GM12878 (cell line): Measurements from ENCODE around the gene TSC2. TPM values are rescaled to one million over a fixed set of nuclear protein-coding genes. Genes with fewer than 3 reads are reported as not detected.

Experiments
- ATAC-seq: fragments of 200-7000 bp; cut with Tn5 transposase; 3 replicates; pipeline ENCODE4 v1.9.1; 2020; ENCODE audit warnings: mild to moderate bottlenecking, moderate library complexity
- BruUV-seq: library from RNA; stranded (reverse); fragments of 400-500 nt; replicated peaks from 2 replicates; lab custom pipeline; 2021; lab: Mats Ljungman, UMichigan
- CTCF ChIA-PET: fragments of 300-600 bp; sonication (Branson Sonifier 250); formaldehyde crosslinking; extraction: SDS; loops from one replicate; lab custom pipeline; 2021; ENCODE audit warnings: inconsistent platforms; lab: Yijun Ruan, JAX
- POLR2A ChIA-PET: fragments of 350-600 bp; formaldehyde crosslinking; extraction: SDS; loops from one replicate; lab custom pipeline; 2021; ENCODE audit warnings: inconsistent platforms; lab: Charles Lee
- RAD21 ChIA-PET: fragments of 300-600 bp; sonication (Branson Sonifier 250); formaldehyde crosslinking; loops from one replicate; lab custom pipeline; 2023; ENCODE audit warnings: antibody characterized with exemption; ENCODE audit not compliant: unreplicated experiment; lab: Charles Lee
- SMC1A ChIA-PET: fragments of 300-600 bp; sonication (Branson Sonifier 250); formaldehyde crosslinking; loops from one replicate; lab custom pipeline; 2023; ENCODE audit not compliant: unreplicated experiment, uncharacterized antibody; lab: Charles Lee
- DNase-seq: peaks from one replicate; pipeline ENCODE4 v3.0.0-alpha.2; 2011; ENCODE audit warnings: low read depth, low spot score
- FAIRE-seq: peaks from 3 replicates; lab custom pipeline; 2011; peaks lifted over from hg19 to GRCh38; lab: Jason Lieb, UNC
- H2AFZ ChIP-seq: 2 replicates; pipeline ENCODE4 v1.6.0; 2011; ENCODE audit warnings: low read depth, low read length, control low read depth; ENCODE audit not compliant: control insufficient read depth
- H3K27ac ChIP-seq: 2 replicates; pipeline ENCODE4 v1.5.1; 2011; ENCODE audit warnings: control low read depth; ENCODE audit not compliant: control insufficient read depth, insufficient read depth
- H3K27me3 ChIP-seq, 2 experiments: replicated peaks in 1 of 2; 2 replicates each; pipeline versions ENCODE4 v1.6.0 to v1.6.1; 2011; ENCODE audit warnings: low read length in 1 of 2; ENCODE audit not compliant: control insufficient read depth in 2 of 2, insufficient read depth in 2 of 2
- H3K36me3 ChIP-seq, 2 experiments: 2 replicates each; pipeline ENCODE4 v1.5.1; 2011; ENCODE audit warnings: low read length in 1 of 2; ENCODE audit not compliant: control insufficient read depth in 2 of 2, insufficient read depth in 2 of 2
- H3K4me1 ChIP-seq: 2 replicates; pipeline ENCODE4 v1.6.1; 2011; ENCODE audit warnings: mild to moderate bottlenecking, low read length, moderate library complexity, mixed read lengths; ENCODE audit not compliant: control insufficient read depth, insufficient read depth
- H3K4me2 ChIP-seq: 2 replicates; pipeline ENCODE4 v1.6.0; 2011; ENCODE audit warnings: control low read depth; ENCODE audit not compliant: control insufficient read depth, insufficient read depth
- H3K4me3 ChIP-seq: fragments of 200-600 bp; sonication (generic); 2 replicates; pipeline ENCODE4 v1.5.1; 2016
- H3K79me2 ChIP-seq: 2 replicates; pipeline ENCODE4 v1.6.0; 2011; ENCODE audit warnings: low read length; ENCODE audit not compliant: control insufficient read depth, insufficient read depth
- H3K9ac ChIP-seq: 2 replicates; pipeline ENCODE4 v1.8.0; 2011; ENCODE audit warnings: low read length, control low read depth, mixed read lengths; ENCODE audit not compliant: control insufficient read depth, insufficient read depth
- H3K9me3 ChIP-seq: replicated peaks from 3 replicates; pipeline ENCODE4 v1.5.1; 2011; ENCODE audit warnings: mild to moderate bottlenecking, low read length; ENCODE audit not compliant: control insufficient read depth, insufficient read depth
- H4K20me1 ChIP-seq: 2 replicates; pipeline ENCODE4 v1.6.0; 2011; ENCODE audit not compliant: control insufficient read depth, insufficient read depth
- ASH2L ChIP-seq: fragments of 300-600, 200-600 bp; sonication (generic); IDR thresholded peaks from 2 replicates; pipeline ENCODE4 v1.6.1; 2017; ENCODE audit warnings: low read depth, mild to moderate bottlenecking, borderline replicate concordance
- BMI1 ChIP-seq: fragments of 450-650 bp; IDR thresholded peaks from 2 replicates; pipeline ENCODE4 v1.6.1; 2016; ENCODE audit warnings: mild to moderate bottlenecking, moderate library complexity, borderline replicate concordance
- CREM ChIP-seq: IDR thresholded peaks from 2 replicates; pipeline ENCODE4 v1.6.1; 2014; ENCODE audit warnings: antibody characterized with exemption, low read depth
- FOXM1 ChIP-seq: IDR thresholded peaks from 2 replicates; pipeline ENCODE4 v1.6.1; 2012; ENCODE audit warnings: low read depth, mild to moderate bottlenecking, inconsistent platforms, low read length, moderate library complexity
- IKZF2 ChIP-seq, 2 experiments: fragments of 450-650 bp; IDR thresholded peaks; 2 replicates each; pipeline ENCODE4 v1.6.1; 2017; ENCODE audit warnings: mild to moderate bottlenecking in 2 of 2, moderate library complexity in 2 of 2
- JUNB ChIP-seq: IDR thresholded peaks from 2 replicates; pipeline ENCODE4 v1.6.1; 2016; ENCODE audit warnings: antibody characterized with exemption, mild to moderate bottlenecking
- KLF5 ChIP-seq: fragments of 450-650 bp; IDR thresholded peaks from 2 replicates; pipeline ENCODE4 v1.6.1; 2014; ENCODE audit warnings: mild to moderate bottlenecking; ENCODE audit not compliant: partially characterized antibody
- NKRF ChIP-seq: fragments of 450-650 bp; conservative IDR thresholded peaks from 2 replicates; pipeline ENCODE4 v1.6.1; 2017; ENCODE audit warnings: mild to moderate bottlenecking, moderate library complexity
- RB1 ChIP-seq: fragments of 450-650 bp; formaldehyde crosslinking; IDR thresholded peaks from 2 replicates; pipeline ENCODE4 v1.6.1; 2017; ENCODE audit warnings: mild to moderate bottlenecking, borderline replicate concordance
- TCF7 ChIP-seq: IDR thresholded peaks from 2 replicates; pipeline ENCODE4 v1.6.1; 2014; ENCODE audit warnings: antibody characterized with exemption, borderline replicate concordance
- ZNF384 ChIP-seq: IDR thresholded peaks from 2 replicates; pipeline ENCODE4 v1.6.1; 2012; ENCODE audit warnings: low read depth, mild to moderate bottlenecking, low read length, improper control_type of control experiment, borderline replicate concordance
- WGBS: methylation state at CpG from one replicate; pipeline ENCODE4 v1.1.6; 2016; ENCODE audit warnings: low lambda C conversion rate; ENCODE audit not compliant: insufficient replicate concordance, insufficient coverage; ENCODE audit errors: missing lambda C conversion rate; 5-methylcytosine and 5-hydroxymethylcytosine counted together
- in situ Hi-C: fragments of 300-500 bp; cut with MboI; formaldehyde crosslinking; loops from 9 replicates; pipeline ENCODE4 v1.14.3; 2018; ENCODE audit warnings: mixed read lengths
- intact Hi-C: fragments of 100-400 bp; cut with micrococcal nuclease; formaldehyde crosslinking; loops from one replicate; pipeline ENCODE4 v1.14.2; 2022; ENCODE audit not compliant: unreplicated experiment
- polyA plus RNA-seq, 11 experiments: library from polyadenylated mRNA; depleted of rRNA in 4 of 11; unstranded in 6 of 11; stranded (reverse) in 5 of 11; fragments of >200 nt; fragmentation: Nextera tagmentation in 4 of 11; fragmentation: Illumina TruSeq in 1 of 11; extraction: Ambion mirVana in 4 of 11; extraction: Trizol in 1 of 11; gene quantifications; 1 replicate in 1 of 11; 2 replicates in 10 of 11; pipeline versions ENCODE4 v1.2.1 to v1.2.3, GENCODE V29; 2011 to 2016; ENCODE audit warnings: inconsistent platforms in 2 of 11, missing spikeins in 2 of 11, low read depth in 1 of 11
- total RNA-seq, 4 experiments: library from RNA; depleted of rRNA in 3 of 4; stranded (reverse); fragments of >200 nt in 3 of 4; fragmentation: Illumina TruSeq in 1 of 4; extraction: Trizol in 1 of 4; gene quantifications; 2 replicates each; pipeline versions ENCODE4 v1.2.1 to v1.2.3, GENCODE V29; 2013 to 2021
- TF ChIP-seq, protein P1 (sequence below): fragments of 450-650 bp; IDR thresholded peaks from 2 replicates; pipeline ENCODE4 v1.6.1; 2017; ENCODE audit warnings: mild to moderate bottlenecking, low read depth, inconsistent platforms; ENCODE audit not compliant: poor library complexity, severe bottlenecking
- TF ChIP-seq, protein P2 (sequence below): fragments of 450-650 bp; IDR thresholded peaks from 2 replicates; pipeline ENCODE4 v1.6.1; 2017; ENCODE audit warnings: borderline replicate concordance

Gene TSC2
- total and polyA plus RNA-seq, 10 of the 15 experiments (the other 5 are each of a cell fraction or from before 2014, with no cell fraction given): 1.6 to 77.0 (median 21.6) TPM

DNA sequence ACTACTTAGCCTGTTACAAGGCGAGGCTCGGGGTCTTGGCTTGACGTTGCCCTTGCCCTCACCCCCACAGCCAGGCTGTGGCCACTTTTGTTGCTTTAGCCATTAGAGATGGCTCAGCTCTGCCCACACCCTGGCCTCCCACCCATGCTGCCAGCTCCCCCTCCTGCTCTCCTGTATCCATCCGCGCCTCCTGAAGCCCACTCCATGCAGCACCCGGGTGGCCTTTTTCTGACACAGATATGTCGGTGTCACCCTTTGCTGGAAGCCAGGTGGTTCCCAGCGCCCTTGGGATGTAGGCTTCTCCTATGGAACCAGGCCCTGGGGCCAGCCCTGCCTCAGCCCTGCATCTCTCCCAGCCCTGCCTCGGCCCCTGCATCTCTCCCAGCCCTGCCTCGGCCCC lies 9.7 kb downstream of the TSC2 start:
- in situ Hi-C loops: no loop called here

More for the DNA sequence above, 9.7 kb downstream of the TSC2 start:
- no peak for DNase-seq
- Histone ChIP-seq H3K9ac (no peak overlapping the region), H3K27me3 (no peaks in the 10 kb centered on the region), H3K27ac (no peak overlapping the region), H3K9me3 (no peaks in the 10 kb centered on the region), H3K36me3 (peaks cover 2 to 11% of the 10 kb centered on the region in 2 experiments; a peak in 2 of 4 replicates), H3K4me2 (no peak overlapping the region), H3K79me2 (no peaks in the 10 kb centered on the region), H4K20me1 (no peaks in the 10 kb centered on the region), H2AFZ (no peak overlapping the region), H3K4me1 (no peaks in the 10 kb centered on the region), H3K4me3 (no peak overlapping the region)
- RAD21 ChIA-PET: no interaction called here
- TF ChIP-seq, protein P1, sequence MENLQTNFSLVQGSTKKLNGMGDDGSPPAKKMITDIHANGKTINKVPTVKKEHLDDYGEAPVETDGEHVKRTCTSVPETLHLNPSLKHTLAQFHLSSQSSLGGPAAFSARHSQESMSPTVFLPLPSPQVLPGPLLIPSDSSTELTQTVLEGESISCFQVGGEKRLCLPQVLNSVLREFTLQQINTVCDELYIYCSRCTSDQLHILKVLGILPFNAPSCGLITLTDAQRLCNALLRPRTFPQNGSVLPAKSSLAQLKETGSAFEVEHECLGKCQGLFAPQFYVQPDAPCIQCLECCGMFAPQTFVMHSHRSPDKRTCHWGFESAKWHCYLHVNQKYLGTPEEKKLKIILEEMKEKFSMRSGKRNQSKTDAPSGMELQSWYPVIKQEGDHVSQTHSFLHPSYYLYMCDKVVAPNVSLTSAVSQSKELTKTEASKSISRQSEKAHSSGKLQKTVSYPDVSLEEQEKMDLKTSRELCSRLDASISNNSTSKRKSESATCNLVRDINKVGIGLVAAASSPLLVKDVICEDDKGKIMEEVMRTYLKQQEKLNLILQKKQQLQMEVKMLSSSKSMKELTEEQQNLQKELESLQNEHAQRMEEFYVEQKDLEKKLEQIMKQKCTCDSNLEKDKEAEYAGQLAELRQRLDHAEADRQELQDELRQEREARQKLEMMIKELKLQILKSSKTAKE: no peak
- TF ChIP-seq IKZF2 (IDR thresholded peaks at IDR 0.05) (no peak), TCF7 (no peak), KLF5 (no peak), FOXM1 (no peak), NKRF (no peak), ASH2L (no peak), RB1 (no peak), JUNB (no peak), CREM (no peak), ZNF384 (no peak), BMI1 (no peak)
- TF ChIP-seq, protein P2, sequence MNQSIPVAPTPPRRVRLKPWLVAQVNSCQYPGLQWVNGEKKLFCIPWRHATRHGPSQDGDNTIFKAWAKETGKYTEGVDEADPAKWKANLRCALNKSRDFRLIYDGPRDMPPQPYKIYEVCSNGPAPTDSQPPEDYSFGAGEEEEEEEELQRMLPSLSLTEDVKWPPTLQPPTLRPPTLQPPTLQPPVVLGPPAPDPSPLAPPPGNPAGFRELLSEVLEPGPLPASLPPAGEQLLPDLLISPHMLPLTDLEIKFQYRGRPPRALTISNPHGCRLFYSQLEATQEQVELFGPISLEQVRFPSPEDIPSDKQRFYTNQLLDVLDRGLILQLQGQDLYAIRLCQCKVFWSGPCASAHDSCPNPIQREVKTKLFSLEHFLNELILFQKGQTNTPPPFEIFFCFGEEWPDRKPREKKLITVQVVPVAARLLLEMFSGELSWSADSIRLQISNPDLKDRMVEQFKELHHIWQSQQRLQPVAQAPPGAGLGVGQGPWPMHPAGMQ: no peak
- CTCF ChIA-PET: no interaction called here
- WGBS: 94% methylated on average over 8 of the region's 10 CpGs
- SMC1A ChIA-PET: no interaction called here
- POLR2A ChIA-PET: no interaction called here
- intact Hi-C loops: no loop called here
- no TSS peak for BruUV-seq
- no peak for FAIRE-seq
- no peak for ATAC-seq
